ENCODE data around the gene GLA.

- no peak for TF ChIP-seq CTCF (IDR thresholded peaks at IDR 0.05)
- TF ChIP-seq POLR2A (IDR thresholded peaks at IDR 0.05) = no peak
Observed at GRCh38 chrX:101419489-101419888, 11.8 kb upstream of the GLA start.
